ENCODE measurements around the gene POLR2A. TPM values are rescaled to one million over a fixed set of nuclear protein-coding genes. Genes with fewer than 3 reads are reported as not detected.

Gene POLR2A
- total and polyA plus RNA-seq, 2 of the 4 experiments (the other 2 are of a cell fraction), result 54.0 to 56.6 TPM

GRCh38 chr17:7538891-7539545 is 54.9 kb downstream of the POLR2A start:
- peak; percentile 66 for ATAC-seq (ENCODE audit: low read depth)
- CTCF ChIA-PET, result no interaction called here

More at GRCh38 chr17:7538891-7539545, 54.9 kb downstream of the POLR2A start:
- no peak overlapping the region for H3K56ac ChIP-seq (ENCODE audit: extremely low read depth, insufficient read depth, low read length)
- H2BK5ac ChIP-seq (ENCODE audit: low read depth, low read length, poor library complexity, severe bottlenecking), result no peak overlapping the region
- H3K36me3 ChIP-seq (ENCODE audit: control insufficient read depth, insufficient read depth, low read length), result no peaks in the 10 kb centered on the region
- no peaks in the 10 kb centered on the region for H3K4me1 ChIP-seq (ENCODE audit: control insufficient read depth, insufficient read depth, low read length)
- H2BK20ac ChIP-seq (ENCODE audit: low read depth, low read length), result no peak overlapping the region
- in situ Hi-C loops (cut with MboI; ENCODE audit: low sequenced_read_pairs), result loop anchor here (25.0 kb wide), 1 partner anchor 477 kb away; no protein-coding TSS in a partner anchor
- no TSS peak for BruUV-seq (replicated peaks)
- no peak overlapping the region for H3K14ac ChIP-seq (replicated peaks; ENCODE audit: low read depth, low read length)
- H3K9ac ChIP-seq (ENCODE audit: low read depth, low read length), result no peak overlapping the region
- DNase-seq, result peak; percentile 34
- H2AK9ac ChIP-seq (replicated peaks; ENCODE audit: low read depth, low read length, poor library complexity), result no peak overlapping the region
- peak overlapping the region; percentile 26 for H2AFZ ChIP-seq (replicated peaks; ENCODE audit: low read length, poor library complexity)
- no peak overlapping the region for H2BK15ac ChIP-seq (ENCODE audit: low read depth, low read length)
- no peaks in the 10 kb centered on the region for H3K79me1 ChIP-seq (ENCODE audit: low read depth in 1 of 2, low read length in 2 of 2)
- H3K4ac ChIP-seq (ENCODE audit: low read depth, low read length), result no peak overlapping the region
- POLR2A ChIA-PET (ENCODE audit: unreplicated experiment), result no interaction called here
- H3K27me3 ChIP-seq (ENCODE audit: control insufficient read depth, insufficient read depth, low read length), result peaks cover 12% of the 10 kb centered on the region
- H2AK5ac ChIP-seq (ENCODE audit: low read depth, low read length), result no peak overlapping the region
- dilution Hi-C loops (cut with HindIII; ENCODE audit: low sequenced_read_pairs, unreplicated experiment), result no loop called here
- H3K4me2 ChIP-seq (ENCODE audit: low read depth, low read length), result no peak overlapping the region
- H3K9me3 ChIP-seq (ENCODE audit: control insufficient read depth, insufficient read depth, low read length), result peaks cover 16% of the 10 kb centered on the region
- H2BK120ac ChIP-seq (ENCODE audit: low read depth, low read length), result no peak overlapping the region
- no peak overlapping the region for H4K8ac ChIP-seq (ENCODE audit: low read depth in 2 of 2, low read length in 2 of 2)
- WGBS, 2 experiments (ENCODE audit: extremely low coverage in 2 of 2, insufficient read length in 1 of 2), result 81% methylated on average over 6 of the region's 11 CpGs; no CpG with 5 or more reads in 1 of the 2 experiments
- intact Hi-C loops (cut with micrococcal nuclease), result no loop called here
- no peak overlapping the region for H3K27ac ChIP-seq (ENCODE audit: insufficient read depth, low read length)
- TF ChIP-seq POLR2A (IDR thresholded peaks at IDR 0.05; ENCODE audit: low read depth, low read length) (no peak), BHLHE40 (IDR thresholded peaks at IDR 0.05; ENCODE audit: low read depth, low read length) (peak; percentile 76)
- H3K23ac ChIP-seq (ENCODE audit: low read depth, low read length), result no peak overlapping the region
- H4K91ac ChIP-seq (ENCODE audit: insufficient read depth, low read depth, low read length), result no peak overlapping the region
- no peaks in the 10 kb centered on the region for H3K9me1 ChIP-seq (ENCODE audit: insufficient read depth, low read length)
- no peak overlapping the region for H4K5ac ChIP-seq (ENCODE audit: low read depth, low read length)
- no peaks in the 10 kb centered on the region for H4K20me1 ChIP-seq (ENCODE audit: insufficient read depth, low read length)
- H3K4me3 ChIP-seq (ENCODE audit: insufficient read depth, low read depth, low read length), result no peak overlapping the region
- no peak overlapping the region for H3K18ac ChIP-seq (ENCODE audit: low read depth, low read length)
